Stimulated activated CD4-positive, alpha-beta T cell treated with anti-CD3 and anti-CD28 coated beads, Interleukin-4, amount 100 ng/mL, for 4 hours (primary cell): ENCODE results near the gene TTC23L.
A peak's percentile ranks its signal among the peaks of the same experiment; 100 is the strongest.
"Not testable (repeated sequence)": the region's sequence is repeated elsewhere in the genome, so short reads cannot be mapped to it uniquely, and the experiment has no call there.

Experiments used
- DNase-seq, 2 experiments: peaks; one replicate each; pipeline ENCODE4 v3.0.0-alpha.2; 2020

The TTC23L gene, protein sequence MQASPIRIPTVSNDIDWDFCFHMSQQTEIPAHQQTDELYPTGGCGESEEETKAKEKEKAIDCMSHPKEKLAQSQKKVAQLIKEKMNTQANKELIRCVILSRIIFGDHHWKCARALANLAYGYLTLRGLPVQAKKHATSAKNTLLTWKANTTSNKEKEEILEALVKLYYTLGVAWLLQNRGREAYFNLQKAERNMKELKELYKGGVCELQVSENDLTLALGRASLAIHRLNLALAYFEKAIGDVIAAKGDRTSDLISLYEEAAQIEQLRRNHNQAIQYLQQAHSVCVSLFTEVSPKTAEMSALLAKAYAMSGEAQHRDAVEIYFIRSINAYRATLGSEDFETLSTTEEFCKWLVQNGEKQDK

DNA sequence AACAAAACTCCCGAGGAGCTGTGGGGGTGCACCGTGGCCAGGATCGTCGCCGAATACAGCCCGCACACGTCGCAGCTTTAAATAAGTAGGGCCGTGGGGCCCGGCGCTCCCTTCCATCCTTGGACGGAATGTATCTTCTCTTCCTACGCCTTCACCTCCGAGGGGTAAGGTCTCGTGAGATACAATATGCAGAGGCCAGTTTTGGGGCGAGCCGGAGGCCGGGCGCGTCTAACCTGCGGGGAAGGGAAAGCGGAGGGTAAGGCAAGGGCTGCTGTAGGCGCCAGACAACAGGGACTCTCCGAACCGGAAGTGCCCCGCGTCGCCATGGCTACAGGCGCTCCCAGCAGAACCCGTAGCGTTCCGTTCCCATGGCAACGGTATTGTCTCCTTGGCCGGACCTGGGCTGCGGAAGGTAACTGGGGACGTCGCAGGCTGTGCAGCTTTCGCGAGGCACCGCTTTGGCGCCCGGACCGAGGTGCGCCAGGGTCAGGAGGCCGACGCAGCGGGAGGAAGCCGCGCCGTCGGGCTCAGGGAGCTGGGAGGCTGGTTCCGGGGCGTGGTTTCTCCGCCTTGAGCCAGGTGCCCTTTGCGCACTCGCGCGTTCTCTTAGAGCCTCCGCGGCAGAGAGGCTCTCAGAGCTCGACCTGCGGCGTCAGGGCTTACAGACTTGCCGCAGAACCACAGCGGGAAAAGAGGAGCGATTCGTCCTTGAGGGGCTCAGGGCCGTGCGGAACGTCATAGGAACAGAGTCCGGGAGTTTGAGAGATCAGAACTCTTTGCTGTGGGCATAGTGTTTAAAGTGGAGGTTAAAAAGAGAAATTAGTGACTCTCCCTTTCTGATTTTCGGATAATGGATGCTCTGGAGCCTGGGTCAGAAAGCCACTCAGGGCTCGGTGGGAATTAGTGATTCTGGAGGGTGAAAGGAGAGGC, at the start of gene TTC23L:
Gene TTC23L (plus strand): TSS at position 380 of the 930 bp plus-strand sequence. CDS start 1,508 bp downstream, outside the sequence.
- peak; percentile 88 for DNase-seq

DNA sequence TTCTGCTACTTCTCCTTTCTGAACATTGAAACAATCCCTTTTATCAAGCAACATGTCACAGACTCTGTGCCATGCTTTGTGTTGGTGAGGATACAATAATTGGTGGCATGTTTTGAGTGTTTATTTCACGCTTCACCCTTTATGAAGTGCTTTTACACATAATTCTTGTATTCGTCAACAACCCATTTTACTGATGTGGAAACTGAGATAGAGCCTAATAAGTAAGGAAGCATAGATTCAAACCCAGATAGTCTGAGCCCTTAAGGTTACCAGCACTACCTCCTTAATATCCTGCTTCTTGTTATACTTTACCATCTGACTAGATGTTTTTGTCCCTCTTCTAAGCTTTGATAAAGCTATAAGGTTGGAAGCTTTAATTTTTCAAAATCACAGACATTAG, 49.3 kb upstream of the TTC23L start:
- no peak for DNase-seq

GRCh38 chr5:34790069-34790468, 48.9 kb upstream of the TTC23L start:
- no peak for DNase-seq

DNA sequence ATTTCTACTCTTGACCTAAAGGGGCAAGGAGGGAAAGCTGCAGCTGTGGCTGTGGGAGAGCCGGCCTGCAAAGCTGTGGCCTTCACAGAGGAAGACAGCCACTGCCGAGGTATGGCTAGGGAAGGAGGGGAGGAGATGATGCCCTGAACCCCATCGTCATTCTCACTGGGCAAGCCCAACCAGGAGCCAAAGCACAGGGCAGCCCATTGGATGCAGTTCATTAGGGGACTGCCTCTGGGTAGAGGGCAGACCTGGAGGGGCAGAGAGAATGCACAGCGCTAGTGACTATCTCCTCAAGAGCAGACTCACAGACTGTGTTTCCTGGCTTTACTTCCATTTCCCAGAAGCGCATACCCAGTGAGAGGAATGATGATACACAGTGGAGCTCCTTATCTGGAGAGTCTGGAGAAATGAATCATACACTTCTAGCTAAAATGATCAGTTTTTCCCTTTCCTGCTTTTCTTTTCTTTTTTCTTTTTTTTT, 47.2 kb upstream of the TTC23L start:
- no peak for DNase-seq

- no peak for DNase-seq
Observed at GRCh38 chr5:34802834-34803563, 36.0 kb upstream of the TTC23L start.

DNA sequence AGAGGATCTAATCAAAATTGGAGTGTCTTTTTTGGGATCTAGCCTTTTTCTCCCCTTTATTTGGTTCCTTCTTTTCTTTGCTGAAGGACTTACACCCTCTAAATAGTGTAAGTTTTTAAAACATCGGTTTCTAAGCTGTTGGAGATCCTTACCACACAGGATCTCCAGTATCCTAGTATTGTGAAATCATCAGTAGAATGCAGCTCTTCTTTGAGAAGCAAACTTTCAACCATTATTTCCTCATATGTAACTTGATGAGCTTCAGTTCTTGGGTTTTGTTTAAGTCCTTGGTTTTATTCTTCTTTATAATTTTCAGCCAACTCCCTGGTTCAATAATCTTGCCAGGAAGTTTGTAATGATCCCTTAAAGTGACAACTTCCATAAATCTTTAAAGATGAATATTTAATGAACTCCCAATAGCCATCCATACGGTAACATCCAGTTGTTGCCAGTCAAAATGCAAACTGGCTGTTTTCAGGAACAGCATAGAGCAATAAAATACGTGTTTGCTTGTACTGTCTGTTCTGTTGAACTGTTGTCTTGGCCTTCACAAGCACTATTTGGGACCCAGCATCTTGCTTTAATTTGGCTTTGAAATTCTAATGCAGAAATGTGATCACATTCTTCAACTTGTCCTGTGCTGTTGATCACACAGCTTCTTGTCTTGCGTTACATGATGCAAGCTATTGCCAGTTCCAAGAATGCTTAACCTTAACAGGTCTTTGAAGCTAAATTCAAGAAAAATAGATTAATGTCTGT, 34.8 kb upstream of the TTC23L start:
- no peak for DNase-seq

DNA sequence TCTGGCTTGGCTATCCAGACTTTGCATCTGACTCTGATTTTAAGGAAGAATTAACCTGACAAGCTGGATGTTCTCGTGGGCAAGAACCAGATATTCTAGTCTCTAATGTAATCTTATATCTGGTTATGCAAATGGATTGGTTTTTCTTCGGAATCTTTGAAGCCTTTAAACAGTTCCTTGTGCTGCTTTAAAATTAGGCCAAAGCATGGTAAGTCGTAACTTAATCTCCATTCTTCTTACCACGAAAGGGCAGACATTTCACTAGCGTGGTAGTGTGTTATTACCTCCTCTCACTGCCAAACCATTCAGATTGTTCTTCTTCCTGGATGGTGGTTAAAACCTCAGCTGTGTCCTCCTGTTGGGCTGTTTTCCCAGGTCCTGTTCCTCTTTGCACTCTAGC, 34.1 kb upstream of the TTC23L start:
- no peak for DNase-seq

DNA sequence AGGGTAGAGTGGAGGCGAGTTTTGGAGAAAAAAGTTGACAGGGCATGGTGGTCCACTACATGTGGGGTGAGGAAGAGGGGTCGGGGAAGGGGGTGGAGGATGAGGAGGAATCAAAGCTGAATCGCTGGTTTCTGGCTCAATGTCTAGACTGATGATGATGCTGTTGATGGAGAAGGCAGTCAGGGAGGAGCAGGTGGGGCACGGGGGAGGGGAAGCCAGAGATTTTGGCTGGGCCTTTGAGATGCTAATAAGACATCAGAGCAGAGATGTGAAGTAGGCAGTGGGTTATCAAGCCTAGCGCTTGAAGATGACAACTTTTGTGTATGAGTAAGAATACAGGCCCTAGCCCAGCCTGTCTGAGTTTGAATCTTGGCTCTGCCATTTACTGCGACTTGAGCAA, 32.4 kb upstream of the TTC23L start:
- DNase-seq, result no peak

GRCh38 chr5:34811706-34812105, 27.3 kb upstream of the TTC23L start:
- DNase-seq, result no peak

- no peak for DNase-seq
Observed at GRCh38 chr5:34813509-34813908, 25.5 kb upstream of the TTC23L start.

GRCh38 chr5:34817558-34818351, 21.2 kb upstream of the TTC23L start:
- no peak for DNase-seq

DNA sequence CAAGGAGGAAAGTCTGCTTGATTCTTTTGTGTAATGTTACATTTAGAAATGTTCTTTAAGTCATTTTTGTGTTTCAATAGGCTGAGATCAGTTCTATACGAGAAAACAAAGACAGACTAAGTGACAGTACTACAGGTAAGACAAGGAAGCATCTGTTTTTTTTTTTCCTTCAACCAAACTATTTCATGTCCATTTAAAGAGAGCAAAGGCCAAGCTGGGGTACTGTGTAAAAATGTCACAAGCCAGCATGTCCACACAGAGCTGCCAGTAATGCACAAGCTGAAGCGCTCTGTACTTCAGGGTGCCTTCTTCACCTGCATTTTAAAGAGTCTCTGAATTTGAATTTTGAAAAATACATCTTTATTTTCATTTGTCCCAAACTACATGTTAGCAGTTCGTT, 20.2 kb upstream of the TTC23L start:
- DNase-seq, result no peak

GRCh38 chr5:34820593-34820992, 18.4 kb upstream of the TTC23L start:
- no peak for DNase-seq

GRCh38 chr5:34822956-34823715, 15.8 kb upstream of the TTC23L start:
- DNase-seq, result no peak

GRCh38 chr5:34826347-34826746, 12.6 kb upstream of the TTC23L start:
- DNase-seq, result no peak

DNA sequence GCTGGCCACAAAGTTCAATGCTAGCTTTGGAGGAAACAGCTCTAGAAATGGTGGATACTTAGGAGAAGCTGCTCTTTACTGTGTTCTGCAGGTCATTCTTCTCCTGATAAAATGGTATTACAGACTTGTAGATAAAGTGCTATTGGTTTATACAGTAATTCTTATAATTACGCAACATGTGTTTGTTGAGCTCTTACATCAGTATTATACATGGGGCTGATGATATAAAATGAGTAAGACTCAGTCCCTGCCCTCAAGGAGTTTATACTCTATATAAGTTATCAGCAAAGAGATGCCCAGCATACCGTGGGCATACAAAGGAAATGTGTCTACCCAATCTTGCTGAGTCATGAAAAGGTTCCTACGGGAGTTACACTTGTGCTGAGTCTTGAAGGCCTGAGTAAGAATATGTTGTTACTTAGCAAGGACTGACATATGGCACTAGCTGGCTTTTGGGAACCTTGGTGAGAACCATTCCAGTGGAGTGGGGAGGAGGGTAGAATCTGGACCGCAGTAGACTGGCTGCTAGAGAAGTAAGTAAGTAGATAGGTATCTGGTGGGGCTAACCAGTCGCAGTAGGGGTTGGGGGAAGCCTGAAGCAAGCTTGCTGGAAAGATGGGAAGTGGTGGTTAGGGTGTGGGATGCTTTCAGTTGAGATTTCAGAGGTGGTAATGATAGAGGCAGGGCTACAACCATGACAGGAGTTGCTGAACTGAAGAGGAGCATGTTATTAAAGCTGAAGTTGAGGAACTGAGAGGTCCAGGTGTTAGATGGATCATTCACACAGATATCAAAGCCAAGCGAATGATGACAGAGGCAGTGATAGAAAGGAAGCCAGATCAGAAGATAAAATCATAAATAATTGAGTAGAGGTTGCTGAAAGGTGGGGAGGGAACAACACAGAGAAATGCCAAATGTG, 11.1 kb upstream of the TTC23L start:
- DNase-seq, result no peak

DNA sequence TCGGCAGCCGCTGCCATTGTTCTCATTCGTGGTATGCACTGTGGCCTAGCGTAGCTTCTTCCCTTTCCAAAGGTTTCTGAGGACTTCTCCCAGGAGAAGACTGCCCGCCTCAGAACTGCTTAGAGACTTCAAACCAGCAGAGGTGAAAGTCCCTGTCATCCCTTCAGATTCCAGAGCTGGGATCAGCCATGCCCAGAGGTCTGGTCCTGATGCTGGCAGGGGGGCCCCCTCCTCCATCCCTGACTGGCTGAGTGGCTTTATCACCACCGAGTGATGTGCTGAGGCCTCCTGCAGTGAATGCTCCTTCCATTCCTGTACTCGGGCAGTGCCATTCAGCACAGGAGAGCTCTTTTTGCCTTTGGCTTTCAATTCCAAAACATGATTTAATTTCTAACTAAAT, 8.1 kb upstream of the TTC23L start:
- DNase-seq, result not testable (repeated sequence)

DNA sequence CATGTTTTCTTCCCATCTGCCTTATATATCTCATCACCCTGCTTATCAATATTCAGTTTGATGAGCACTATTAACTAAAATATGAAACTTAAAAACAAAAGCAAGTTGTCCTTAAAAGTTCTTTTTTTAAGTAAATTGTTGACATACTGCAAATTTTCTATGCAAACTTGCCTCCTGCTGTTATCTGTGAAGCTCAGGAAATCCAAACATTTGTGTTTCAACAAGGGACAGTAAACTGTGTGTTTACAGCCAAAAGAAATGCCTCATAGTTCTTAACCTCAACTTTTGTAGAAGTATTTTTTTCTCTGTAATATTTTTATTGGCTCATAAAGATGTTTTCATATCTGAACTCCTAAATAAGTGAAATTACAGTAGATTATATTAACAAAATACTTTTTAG, 7.7 kb upstream of the TTC23L start:
- no peak for DNase-seq

DNA sequence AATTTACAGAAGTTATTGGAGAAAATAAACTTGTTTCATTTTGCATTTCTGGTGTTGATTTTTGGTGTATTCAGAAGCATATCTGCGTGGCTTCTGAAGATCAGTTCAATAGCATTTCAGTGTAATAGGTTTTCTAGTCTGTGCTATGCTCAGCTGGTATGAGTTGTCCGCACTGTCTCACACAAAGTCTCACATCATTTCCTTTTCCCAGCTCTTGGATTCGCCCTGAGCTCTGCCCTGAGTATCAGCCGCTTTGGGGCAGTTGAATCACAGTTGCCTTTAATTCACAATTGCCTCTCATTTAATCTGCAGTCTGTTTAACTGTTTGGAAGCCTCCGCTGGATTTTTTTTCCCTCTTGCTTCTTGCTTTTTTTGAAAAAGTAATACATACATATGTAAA, 6.4 kb upstream of the TTC23L start:
- DNase-seq, result no peak

DNA sequence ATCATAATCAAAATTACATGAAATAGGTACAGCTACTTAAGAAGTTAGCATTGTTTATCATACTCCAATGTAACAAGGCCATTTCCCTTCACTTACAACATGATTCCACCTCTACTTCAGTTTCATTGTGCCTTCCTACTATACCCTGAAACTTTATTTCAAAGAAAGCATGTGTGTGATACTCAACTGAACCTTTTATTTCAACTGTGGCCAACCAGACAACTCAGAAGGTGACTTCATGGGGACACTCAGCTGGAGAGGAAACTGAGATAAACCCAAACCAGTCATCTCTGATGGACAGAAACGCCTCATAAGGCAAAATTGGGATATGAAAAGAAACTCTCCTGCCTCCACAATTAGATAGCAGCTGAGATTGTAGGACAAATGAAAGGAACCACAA, 5.9 kb upstream of the TTC23L start:
- no peak for DNase-seq
